ENCODE results near the gene STXBP3. TPM values are rescaled to one million over a fixed set of nuclear protein-coding genes. Genes with fewer than 3 reads are reported as not detected.
"Not testable (repeated sequence)": the region's sequence is repeated elsewhere in the genome, so short reads cannot be mapped to it uniquely, and the experiment has no call there.

Gene STXBP3
- 52.1 and 52.2 TPM in 2 replicates for total RNA-seq (2014; rRNA removed; shearing (Covaris generic))
- 36.5 and 55.1 TPM in 2 replicates for polyA plus RNA-seq (2014; cell fraction: nucleus; rRNA removed)

DNA sequence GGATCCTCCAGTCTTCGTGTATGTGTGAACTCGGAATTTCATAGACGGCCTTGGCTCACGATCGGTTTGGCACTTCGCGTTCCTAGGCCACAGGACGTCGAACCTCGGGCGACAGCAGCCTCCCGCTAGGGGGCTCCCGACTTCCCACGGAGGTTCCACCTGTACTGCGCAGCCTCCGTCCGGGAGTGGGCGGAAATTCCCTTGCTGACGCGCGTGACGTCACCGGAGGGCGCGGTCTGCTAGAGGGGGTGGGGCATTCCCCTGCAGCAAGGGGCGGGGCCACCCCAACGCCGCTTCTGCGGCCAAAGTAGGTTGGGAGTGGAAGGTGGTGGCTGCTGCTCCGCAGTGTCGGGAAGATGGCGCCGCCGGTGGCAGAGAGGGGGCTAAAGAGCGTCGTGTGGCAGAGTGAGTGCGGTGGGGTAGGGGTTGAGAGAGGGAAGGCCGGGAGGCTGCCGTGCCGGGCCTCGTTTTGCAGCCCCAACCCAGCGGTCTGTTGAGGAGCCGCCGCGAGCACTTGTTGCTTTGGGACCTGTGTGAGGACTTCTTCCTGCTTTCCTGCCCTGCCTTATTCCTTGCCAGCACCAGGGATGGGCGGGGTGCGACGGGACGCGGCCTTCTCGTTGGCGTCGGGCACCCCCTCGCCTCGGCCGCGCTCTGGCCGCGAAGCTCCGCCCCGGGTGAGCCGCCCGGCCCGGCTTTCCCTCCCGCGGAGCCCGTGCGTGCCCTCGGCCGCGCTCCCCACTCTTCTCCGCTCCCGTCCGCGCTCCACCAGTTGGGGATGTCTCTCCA is at the start of gene STXBP3:
TSS of gene STXBP3 (plus strand) at position 293 of the 789 bp plus-strand sequence. CDS start at position 357, 64 bp downstream.
- DNase-seq (ENCODE audit: extremely low read depth, low read depth): peak; percentile 96

DNA sequence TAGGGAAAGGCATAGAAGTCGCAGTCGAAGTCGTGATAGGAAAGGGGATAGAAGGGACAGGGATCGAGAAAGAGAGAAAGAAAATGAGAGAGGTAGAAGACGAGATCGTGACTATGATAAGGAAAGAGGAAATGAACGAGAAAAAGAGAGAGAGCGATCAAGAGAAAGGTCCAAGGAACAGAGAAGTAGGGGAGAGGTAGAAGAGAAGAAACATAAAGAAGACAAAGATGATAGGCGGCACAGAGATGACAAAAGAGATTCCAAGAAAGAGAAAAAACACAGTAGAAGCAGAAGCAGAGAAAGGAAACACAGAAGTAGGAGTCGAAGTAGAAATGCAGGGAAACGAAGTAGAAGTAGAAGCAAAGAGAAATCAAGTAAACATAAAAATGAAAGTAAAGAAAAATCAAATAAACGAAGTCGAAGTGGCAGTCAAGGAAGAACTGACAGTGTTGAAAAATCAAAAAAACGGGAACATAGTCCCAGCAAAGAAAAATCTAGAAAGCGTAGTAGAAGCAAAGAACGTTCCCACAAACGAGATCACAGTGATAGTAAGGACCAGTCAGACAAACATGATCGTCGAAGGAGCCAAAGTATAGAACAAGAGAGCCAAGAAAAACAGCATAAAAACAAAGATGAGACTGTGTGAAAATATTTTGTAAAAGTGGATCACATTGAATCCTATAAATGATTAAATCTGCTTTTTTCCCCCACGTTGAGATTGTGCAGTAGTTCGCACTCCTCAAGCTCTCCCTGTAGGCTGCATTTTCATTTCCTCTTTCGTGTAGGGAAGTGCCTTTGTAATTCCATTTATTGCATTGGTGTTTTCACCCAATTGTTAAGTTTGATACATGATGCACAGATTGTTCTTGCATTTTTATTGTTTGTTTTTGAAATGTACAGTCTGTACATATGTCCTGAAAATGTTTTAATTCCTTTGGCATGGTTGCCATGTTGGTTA is 46.8 kb upstream of the STXBP3 start:
- DNase-seq (ENCODE audit: extremely low read depth, low read depth): no peak

DNA sequence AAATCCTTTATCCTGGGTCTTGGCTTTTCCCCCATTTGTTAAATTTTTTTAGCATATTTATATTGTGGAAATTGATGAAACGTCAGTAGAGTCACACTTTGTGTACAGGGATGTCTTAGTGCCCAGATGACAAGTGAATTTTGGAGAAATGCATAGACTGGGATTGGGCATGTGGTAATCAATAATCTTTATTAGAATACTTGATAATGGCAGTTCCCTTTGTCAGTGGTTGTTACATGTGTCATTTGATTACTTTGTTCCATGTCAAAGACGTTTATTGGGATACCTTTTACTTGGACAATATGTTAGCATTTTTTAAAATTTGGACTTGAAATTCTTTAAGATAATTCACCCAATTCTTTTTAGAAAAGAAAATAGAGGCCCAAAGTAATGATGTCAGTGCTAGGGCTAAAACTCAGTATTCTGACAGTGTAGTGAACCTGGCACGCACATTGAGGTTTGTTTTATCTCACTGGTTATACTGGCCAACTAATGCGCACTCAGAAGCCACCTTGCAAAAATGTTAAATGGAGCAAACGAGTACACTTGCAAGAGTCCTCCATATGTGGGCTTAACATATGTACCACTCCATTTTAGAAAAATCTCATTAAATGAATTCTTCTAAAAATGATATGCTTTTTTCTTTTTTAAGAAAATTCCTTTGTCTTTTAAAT is 45.2 kb upstream of the STXBP3 start:
- no peak for DNase-seq (ENCODE audit: extremely low read depth, low read depth)

DNA sequence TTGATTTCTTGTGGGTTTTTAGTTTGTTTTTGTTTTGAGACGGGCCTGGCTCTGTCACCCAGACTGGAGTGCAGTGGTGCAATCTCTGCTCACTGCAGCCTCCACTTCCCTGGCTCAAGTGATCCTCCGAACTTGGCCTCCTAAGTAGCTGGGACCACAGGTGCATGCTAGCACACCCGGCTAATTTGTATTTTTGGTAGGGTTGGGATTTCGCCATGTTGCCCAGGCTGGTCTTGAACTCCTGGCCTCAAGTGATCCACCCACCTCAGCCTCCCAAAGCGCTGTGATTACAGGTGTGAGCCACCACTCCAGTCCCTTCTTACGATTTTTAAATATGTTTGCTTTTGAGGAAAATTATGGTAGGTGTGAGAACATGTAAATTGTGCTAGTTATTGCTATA is 44.4 kb upstream of the STXBP3 start:
- DNase-seq (ENCODE audit: extremely low read depth, low read depth): not testable (repeated sequence)

GRCh38 chr1:108703939-108704338 is 42.5 kb upstream of the STXBP3 start:
- peak; percentile 41 for DNase-seq (ENCODE audit: extremely low read depth, low read depth)

DNA sequence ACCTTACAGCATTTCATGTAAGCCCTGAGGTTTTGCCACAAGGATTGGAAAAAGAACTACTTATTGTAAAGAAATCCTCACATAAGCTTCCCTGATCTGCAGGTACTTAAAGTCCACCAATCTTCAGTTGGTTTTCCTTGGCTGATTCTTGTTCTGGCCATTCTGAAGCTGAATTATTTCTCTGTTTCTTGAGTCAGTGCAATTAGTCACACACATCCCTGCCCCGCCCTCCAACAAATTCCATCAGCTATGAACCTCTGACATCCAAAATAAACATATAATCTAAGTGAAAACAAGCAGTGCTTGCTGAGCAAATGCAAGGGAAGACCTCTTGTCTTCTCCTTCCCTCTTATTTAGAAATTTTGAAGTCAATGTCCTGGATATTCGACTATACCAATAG is 42.0 kb upstream of the STXBP3 start:
- DNase-seq (ENCODE audit: extremely low read depth, low read depth): peak; percentile 64

DNA sequence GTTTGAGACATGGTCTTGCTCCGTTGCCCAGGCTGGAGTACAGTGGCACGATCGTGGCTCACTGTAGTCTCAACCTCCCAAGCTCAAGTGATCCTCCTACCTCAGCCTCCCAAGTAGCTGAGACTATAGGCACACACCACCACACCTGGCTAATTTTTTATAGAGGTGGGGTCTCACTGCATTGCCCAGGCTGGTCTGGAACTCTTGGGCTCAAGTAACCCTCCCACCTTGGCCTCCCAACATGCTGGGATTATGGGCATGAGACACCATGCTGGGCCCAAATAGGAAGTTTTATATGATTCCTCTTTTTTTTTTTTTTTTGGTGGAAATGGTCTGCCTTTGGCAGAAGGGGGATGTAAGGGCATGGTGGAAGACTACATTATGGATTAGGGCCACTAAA is 39.8 kb upstream of the STXBP3 start:
- DNase-seq (ENCODE audit: extremely low read depth, low read depth): no peak

- no peak for DNase-seq (ENCODE audit: extremely low read depth, low read depth)
Observed at GRCh38 chr1:108708691-108709660, 37.5 kb upstream of the STXBP3 start.

- DNase-seq (ENCODE audit: extremely low read depth, low read depth): no peak
Observed at GRCh38 chr1:108712606-108713150, 33.8 kb upstream of the STXBP3 start, which contains the start of gene FNDC7. Gene FNDC7 (plus strand): TSS chr1:108712908. CDS start chr1:108712934, 26 bp downstream.

- no peak for DNase-seq (ENCODE audit: extremely low read depth, low read depth)
Observed at GRCh38 chr1:108715932-108716331, 30.5 kb upstream of the STXBP3 start.

- no peak for DNase-seq (ENCODE audit: extremely low read depth, low read depth)
Observed at GRCh38 chr1:108716437-108717230, 29.8 kb upstream of the STXBP3 start.

- no peak for DNase-seq (ENCODE audit: extremely low read depth, low read depth)
Observed at GRCh38 chr1:108717774-108718316, 28.6 kb upstream of the STXBP3 start.

DNA sequence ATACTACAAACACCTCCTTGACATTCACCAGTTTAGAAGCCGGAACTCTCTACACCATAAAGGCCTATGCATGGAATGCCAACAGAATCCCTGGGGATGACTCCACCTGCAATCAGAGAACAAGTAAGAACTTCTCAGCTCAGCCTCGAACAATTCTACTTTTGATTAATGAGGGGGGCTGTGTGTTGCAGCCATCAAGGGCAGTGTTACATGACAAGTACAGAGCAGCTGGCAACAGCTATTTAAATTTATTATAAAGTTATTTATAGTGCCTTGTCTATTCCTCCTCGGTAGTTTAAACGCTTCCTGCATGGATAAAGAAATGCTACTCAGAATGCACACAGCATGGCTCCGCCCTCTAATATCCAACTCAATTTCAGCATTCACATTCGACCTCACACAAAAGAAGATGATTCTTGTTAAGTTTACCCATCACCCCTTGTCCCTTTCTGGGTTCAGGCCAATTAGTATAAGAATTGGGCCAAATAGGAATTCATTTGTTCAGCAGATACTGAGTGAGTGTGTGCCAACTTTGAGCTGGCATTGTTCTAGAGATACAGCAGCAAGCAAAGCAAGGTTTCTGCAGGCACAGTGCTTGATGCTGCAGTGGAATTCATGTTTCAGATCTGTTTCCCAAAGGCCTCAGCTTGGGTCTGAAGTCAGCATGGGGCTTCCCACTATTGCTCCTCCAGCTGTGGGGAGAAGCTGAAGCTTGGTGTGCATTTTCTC is 27.4 kb upstream of the STXBP3 start:
- no peak for DNase-seq (ENCODE audit: extremely low read depth, low read depth)

DNA sequence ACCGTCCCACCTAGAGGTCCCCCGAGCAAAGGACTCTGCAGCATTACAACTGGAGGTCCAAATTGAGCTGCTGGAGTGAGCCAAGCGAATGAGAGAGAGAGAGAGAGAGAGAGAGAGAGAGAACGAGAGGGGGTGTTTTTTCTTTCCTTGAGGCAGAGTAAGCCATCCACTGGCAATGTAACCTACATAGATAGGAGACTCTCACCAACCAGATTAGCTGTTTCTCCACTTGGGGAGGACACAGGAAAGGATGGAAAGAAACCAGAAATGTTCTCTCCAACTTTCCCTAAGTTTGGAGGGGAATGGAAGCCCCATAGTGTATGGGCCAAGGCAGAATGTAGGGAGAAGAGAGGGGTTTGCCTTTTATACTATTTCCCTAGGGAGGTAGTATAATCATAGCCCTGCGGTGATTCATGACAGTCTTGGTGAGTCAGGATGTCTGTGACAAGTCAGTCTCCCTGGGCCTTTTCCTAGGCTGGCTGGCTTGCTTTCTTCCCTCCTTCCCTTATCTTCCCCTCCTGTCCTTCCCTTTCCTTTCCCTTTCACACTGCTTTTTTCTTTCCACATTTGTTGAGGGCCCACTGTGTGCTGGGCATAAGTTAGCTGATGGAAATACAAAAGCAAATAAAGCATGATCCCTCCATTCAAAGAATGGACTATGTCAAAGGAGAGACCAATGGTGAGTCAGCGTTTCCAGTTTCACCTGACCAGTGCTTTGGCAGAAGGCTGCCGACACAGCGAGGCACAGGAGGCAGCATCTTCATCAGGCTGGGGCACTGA is 26.6 kb upstream of the STXBP3 start:
- DNase-seq (ENCODE audit: extremely low read depth, low read depth): peak; percentile 75

DNA sequence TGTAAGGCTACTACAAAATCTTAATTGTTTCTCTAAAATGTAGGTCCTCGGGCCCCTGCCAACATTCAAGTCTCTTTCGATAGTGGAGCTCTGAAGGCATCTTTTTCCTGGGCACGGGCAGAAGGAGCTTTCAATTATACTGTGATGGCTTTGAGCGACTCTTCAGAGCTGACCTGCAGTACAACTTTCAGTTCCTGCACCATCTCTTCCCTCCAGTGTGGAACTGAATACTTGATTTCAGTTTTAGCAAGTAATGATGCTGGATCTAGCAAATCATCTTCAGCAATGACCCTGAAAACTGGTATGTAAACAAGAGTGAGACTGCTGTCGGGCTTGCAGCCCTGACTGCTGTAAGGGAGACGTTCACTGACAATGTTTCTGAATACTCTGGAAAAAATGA is 24.2 kb upstream of the STXBP3 start:
- no peak for DNase-seq (ENCODE audit: extremely low read depth, low read depth)

GRCh38 chr1:108725906-108726305 is 20.6 kb upstream of the STXBP3 start:
- no peak for DNase-seq (ENCODE audit: extremely low read depth, low read depth)
